IPS DF 19.7 (cell line): Measurements from ENCODE around the gene DTL.

Source experiments
- DNase-seq: peaks from one replicate; pipeline ENCODE4 v3.0.0-alpha.2; 2013; ENCODE audit warnings: low read depth, low spot score

The DTL gene

DNA sequence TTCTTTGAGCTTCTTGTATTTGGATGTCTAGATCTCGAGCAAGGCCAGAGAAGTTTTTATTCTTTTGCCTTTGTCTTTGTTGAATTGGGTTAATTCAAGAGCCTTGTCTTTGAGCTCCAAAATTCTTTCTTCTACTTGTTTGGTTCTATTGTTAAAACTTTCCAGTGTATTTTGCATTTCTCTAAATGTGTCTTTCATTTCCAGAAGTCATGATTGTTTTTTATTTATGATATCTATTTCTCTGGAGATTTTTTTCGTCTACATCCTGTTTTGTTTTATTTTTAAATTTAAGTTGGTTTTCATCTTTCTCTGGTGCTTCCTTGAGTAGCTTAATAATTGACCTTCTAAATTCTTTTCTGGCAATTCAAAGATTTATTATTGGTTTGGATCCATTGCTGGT, 61.8 kb downstream of the DTL start:
- no peak for DNase-seq

DNA sequence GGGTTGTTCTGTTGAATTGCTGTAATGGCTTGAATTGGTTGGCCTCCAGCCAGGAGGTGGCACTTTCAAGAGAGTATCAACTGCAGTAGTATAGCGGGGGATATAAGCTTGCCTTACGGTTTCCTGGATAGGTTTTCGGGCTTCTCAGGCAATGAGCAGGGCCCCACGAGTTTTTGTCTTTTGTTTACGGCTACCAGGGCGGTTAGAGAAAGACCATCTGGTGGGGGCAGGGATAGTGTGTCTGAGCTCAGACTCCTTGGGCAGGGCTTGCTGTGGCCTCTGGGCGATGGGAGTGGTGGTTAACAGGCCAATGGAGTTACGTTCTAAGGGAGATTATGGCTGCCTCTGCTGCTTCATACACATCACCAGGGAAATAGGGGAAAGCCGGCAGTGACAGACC, 62.8 kb downstream of the DTL start:
- DNase-seq = no peak

DNA sequence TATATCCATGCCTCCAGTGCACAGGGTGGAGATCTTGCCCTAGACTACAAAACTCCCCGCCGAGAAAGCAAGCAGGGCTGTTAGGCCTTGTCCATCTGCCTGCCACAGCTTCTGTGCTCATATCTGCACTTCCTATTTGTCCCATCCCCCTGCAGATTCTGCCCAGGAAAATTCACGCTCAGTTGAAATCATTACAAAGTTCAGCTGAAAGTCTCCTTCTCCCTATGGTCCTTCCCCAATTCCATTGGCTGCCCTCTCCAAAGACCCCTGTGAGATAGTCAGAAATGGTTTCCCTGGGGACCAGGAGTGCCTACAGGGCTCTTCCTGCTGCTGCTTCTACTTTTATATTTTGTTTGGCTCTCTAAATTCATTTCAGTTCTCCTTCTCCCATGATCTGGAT, 63.2 kb downstream of the DTL start:
- no peak for DNase-seq

DNA sequence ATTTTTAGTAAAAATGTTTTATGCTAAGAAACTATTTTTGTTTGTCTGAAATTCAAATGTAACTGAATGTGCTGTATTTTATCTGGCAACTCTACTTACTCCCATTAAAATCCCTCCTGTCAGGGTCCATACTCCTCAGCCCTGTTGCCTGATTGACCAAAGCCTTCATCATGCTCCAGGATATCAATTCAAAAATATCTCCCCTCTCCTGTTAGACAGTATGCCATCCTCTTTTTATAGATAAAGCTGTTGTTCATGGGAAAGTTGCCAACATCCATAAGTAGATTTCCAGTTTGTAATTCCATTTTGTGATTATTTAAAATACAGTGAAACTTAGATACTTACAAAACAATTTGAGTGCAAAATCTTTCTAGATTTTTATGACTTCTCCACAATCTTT, 65.7 kb downstream of the DTL start:
- DNase-seq = no peak

DNA sequence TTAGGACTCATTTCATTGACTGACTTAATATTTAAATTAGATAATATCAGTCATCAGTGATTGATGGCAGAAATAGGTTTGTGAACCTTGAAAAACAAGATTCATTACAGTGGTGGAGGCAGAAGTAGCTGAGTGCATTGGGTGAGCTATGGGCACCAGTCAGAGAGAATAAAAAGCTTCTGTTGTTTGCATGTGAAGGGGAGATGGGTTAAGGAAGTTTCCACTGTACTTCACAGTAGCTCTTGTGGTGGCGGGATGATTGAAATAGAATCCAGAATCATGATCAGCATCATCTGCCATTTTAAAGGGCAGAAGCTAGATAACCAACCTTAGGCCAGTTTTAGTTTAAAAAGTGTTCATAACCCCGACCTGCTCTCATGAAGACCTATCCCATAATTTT, 66.2 kb downstream of the DTL start:
- DNase-seq = no peak

DNA sequence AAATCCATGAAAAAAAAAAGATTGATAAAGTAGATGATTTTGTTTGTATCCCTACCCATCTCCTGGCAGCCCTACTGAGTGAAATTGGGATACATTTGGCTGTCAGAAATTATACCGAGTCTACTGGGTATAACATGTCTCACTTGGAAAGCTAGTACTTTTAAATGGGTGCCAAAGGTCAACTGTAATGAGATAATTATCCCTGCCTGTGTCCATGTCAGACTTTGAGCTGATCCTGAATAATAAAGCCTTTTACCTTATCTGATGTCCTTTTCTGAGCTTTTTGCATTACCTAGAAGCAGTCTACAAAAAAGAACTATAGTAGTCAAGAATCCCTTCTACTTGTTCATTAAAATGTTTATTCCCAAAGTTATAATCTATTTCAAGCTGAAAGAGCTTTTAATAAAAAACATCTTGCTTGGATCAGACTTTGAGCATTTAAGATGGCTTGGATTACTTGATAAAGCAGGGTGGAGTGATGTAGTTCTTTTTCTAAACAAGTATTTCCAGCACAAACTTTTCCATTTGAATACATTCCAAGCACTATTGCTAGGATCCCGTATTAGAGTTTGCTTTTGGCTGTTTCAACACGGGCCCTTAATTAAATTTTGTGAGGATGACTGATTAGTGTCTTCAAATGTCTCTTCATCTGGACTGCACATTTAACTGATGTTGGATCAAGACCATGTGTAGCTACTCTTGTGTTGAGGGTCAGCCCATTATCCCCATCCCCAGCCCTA, 69.2 kb downstream of the DTL start:
- no peak for DNase-seq

DNA sequence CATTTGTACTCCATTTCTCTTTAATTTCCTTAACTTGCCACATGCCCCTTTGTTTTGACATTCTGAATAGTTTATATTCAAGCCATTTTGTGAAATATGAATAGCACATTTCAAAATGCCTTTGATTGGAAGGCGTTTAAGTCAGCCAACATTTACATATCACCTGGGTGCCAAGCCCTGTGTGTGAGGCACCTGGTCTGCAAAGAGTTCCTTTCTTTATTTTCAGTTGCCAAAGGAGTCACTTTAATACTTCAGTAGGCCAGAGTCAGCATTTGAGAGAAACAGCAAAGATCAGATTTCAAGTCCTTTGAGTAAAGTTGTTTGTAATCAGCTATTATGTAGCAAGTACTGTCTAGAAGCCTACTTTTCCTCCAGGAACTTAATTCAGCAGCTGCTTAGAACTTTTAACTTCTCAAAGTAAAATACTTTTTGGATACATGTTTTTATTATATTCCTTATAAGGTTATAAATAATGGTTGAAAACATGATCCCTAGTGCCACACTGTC, 70.8 kb downstream of the DTL start:
- DNase-seq = no peak

DNA sequence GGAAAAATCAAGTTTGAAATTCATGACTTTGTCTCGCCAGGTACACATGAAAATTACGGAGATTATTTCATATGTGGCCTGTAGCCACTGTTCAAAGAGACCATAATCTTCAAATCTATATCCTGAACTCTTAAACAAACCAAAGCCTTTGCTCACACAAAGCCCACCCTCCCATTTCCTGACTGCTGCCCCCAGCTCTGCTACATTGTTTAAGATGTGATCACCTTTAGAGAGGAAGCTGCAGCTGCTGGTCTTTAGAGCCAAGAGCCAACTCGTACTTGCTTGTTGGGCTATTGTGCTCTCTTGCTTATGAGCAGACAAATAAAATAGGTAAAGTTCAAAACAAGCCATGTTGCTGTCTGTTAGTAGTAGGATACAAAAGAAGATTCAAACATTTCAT, 71.9 kb downstream of the DTL start:
- no peak for DNase-seq

DNA sequence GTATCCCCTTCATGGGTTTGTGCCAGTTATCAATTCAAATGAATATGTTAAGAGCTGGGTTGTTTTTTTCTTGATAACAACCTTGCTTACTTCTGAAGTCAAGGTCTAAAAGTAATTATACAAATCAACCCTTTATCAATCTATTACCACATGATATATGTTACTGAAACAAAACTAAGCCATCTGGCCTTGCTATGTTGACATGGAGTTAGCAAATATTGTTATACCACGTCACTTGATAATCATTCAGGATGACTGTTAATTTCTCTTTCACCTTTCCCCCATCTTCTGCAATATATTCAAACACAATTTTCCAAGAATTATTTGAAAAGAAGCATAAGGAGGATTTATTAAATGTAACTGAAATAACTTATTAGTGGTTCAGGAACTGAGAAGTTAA, 72.6 kb downstream of the DTL start:
- DNase-seq = no peak

DNA sequence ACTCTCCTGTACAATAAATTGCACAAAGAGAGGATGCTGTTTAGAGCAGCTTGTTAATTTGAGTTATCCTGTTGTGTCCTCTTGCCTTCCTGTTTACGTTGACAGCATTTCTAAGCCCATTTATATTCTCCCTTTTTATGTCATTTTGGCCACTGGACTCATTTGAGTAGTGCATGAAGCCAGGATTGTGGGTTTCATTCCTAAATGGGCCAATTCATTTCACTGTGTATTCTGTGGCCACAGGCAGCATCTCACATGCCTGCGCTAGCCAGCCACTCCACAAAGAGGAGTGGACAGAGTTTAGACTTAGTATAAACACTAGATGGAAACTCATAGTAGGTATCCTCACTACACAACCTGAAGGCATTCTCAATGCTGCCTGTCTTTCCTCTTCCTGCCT, 73.4 kb downstream of the DTL start:
- DNase-seq = no peak

DNA sequence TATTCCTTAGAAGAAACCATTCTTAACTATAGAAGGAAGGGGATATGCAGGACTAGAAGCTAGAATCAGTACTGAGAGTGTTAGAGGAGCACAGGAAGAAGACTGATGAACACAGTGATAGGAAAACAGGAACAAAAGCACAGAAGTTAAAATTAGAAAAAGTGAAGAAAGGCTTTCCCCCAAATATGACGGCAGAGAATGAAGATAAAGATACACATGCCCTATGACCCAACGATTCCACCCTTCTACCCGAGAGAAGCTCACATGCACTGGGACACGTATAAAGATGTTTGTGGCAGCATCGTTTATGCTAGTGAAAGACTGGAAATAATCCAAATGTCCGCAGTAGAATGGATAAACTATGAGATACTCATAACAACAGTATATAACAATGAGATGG, 74.2 kb downstream of the DTL start:
- no peak for DNase-seq

DNA sequence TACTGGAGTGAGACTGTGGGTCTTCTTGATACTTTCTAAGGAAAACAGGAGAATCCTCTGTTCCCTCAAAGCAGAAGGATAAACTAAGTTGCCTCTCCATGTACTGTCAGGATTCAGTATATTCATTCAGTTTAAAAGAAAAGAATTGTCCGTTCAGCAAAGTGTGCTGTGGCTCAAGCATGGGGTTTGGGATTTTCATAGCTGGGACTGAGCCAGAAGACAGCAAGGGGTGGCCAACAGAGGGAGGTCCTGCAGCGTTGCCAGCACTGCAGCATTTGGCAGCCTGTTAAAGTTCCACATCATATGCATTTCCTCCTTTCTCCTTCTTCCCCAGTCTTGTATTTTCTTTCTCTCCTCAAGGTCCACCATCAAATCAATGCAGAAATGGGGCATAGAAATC, 75.1 kb downstream of the DTL start:
- no peak for DNase-seq

DNA sequence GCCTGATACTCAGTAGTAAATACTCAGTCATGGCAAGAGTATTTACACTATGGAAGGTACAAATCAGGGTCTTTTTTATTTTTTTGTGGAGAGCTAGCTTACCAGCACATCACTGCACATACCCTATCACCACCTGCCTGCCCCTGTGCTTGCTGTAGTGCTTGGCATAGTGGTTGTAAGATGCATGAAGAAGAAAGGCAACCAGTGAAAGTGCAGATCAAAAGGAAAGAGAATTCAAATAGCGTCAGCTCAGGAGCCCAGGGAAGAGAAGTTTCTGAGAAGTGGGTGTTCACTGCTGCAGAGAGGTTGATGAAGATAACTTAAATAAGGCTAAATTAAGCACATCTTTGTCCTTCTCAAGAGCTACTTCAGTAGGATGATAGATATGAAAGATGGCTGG, 76.0 kb downstream of the DTL start:
- DNase-seq = no peak

DNA sequence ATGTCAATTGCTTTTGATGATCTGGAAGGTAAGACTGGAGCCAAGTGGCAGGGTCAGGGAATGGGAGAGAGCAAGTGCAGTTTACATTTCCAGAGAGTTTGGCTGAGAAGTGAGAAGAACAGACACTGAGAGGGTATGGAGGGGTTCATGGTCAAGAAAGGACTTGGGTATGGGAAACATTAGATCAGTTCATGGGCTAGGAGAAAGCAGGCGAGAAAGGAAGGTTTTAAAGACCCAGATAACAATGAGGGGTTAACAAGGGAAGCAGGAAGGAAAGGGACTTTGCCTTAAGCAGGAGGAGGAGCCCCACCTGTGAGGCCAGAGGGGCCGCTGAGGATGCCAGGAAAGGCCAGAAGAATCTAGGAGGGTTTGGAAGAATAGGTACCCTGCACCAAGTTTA, 78.2 kb downstream of the DTL start:
- no peak for DNase-seq

DNA sequence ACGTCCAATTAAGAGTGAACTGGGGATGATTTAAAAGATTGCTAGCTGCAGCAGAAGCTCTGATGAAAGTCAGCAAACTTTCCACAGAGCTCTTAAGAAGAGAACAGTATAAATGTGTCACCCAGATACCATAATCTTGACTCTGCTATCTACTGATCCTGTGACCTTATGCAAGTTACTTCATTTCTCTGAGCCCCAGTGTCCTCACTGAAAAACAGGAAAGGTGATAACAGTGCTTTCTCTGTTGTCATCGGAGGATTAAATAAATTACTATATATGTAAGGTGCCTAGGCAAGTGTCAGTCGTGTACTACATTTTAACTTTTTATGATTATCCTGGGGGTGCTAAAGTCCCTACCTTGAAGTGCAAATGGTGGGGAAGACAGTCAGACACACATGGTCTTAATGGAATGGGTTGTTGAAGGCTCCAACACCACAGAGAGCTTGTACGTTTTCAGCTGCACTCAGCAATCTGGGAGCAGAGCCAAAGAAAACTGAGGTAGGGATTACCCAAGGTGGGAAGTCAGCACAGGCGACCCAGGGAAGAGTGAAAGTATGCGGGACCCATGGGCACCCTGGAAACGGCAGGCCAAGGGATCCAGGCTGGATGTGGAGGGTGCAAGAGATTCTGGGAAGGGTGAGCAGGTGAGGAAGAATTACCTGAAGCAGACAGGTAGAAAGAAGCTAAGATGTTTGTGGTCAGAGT, 82.8 kb downstream of the DTL start:
- no peak for DNase-seq

DNA sequence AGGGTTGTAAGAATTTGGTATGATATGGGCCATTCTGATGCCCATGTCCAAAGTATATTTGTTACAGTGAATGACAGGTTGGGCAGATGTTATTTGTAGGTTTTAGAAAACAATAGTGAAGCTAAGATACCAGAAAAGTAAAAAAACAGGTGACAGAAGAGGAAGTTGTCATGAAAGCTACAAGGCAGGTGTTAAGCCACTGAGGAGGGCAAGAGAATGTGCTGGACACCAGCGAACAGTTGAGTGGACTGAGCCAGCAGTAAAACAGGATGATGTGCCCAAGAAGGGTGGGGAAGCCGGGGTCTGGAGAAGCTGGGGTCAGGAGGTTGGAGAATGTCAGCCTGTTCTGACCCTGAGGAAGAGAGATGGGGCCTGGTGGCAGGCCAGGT, 83.3 kb downstream of the DTL start:
- DNase-seq = no peak

DNA sequence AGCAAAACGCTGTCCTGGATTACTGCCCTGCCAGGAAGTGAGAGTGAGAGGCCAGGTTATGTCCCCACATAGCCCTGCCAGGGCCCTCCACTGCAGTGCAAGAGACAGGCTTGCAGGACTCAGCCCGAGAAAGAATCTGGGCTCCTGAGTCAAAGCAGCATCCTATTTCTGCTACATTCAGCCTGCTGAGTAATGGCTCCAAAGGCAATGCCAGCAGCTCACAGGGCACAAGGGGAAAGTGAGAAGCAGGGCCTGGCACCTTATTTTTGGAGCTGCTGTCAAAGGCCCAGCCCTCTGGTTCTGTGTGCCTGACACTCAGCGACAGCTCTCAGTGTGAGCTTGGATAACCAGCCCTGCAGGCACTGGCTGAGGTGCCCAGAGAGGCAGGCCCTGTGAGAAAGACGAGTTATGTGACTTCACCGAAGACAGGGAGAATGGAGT, 83.9 kb downstream of the DTL start:
- DNase-seq = no peak

DNA sequence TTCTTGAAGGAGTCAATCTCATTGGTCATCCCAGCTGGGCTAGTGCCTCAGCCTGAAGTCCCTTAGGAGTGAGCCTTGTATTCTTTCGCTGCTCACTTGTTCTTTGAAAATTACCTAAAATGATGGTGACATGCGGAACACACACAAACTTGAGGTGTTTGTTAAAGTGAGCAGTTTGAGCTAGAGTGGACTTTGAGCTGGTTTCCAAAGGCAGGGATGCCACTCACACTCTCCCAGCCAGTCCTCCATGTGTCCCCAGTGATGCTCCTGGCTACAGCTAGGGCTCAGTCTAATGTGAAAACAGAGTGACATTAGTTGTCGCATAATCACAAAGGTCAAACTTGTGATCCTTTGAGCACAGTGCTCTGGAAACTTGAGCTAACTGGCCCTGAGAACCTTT, 84.3 kb downstream of the DTL start:
- DNase-seq = no peak

DNA sequence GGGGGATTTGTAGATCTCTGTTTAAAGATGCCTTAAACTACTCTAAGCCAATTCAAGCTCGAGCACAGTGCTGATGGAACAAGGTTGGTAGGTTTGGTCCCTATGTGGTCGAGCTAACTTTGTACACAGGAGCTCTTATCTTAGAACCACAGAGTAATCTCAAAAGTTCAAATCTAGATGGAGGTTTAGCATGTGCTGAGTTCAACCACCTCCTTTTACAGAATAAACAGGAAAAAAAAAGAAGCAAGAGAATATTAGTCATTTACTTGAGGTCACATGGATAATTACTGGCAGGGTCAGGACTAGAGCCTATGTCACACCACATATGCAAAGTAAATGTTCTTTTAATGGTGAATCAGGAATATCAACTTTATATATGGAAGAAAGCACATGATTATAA, 86.2 kb downstream of the DTL start:
- no peak for DNase-seq

DNA sequence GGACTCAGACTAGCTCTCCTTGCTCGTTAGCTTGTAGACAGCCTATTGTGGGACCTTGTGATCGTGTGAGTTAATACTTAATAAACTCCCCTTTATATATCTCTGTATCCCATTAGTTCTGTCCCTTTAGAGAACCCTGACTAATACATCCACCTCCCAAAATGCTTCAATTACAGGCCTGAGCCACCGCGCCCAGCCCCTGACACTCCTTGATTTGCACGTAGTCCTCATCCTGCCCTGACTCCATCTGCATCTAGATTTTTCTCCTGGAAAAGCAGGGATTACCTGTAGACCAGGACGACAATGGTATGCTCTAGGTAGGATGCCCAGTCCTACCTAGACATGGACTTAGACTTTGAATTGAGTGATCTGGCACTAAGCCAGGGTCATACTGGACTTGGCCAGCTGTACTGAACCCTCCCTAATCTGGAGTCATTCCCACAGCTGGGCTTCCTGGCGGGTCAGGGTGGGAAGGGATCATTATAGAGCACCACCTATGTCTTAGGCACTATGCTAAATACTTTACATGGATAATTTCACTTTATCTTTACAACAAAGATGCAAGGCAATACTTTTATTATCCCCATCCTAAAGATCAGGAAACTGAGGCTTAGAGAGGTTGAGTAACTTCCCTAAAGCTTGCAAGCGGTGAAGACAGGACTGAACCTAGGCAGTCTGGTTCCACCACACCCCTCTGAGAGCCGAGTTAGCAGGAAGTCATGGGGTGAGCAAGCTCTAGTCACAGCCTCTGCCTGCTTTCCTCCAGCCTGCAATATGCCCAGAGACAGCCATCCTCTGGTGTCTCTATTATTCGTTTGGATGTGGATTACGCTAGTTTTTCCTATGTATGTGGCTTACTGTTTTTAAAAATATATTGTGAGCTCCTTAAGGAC, 89.4 kb downstream of the DTL start:
- DNase-seq = no peak

DNA sequence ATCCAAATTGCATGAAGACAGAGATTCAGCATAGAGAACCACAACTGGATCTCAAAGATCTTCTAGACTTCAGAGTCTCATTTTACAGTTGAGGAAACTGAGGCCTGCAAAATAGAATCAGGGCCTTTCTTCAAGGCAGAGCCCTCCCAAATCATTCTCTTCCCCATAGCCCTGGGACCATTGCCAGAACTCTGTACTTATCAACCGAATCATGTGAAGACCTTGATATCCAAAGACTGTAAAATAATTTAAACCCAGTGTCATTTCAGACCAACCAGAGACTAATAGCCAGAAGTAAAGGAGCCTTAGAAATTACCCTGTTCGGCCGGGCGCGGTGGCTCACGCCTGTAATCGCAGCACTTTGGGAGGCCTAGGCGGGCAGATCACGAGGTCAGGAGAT, 90.1 kb downstream of the DTL start:
- DNase-seq = no peak

DNA sequence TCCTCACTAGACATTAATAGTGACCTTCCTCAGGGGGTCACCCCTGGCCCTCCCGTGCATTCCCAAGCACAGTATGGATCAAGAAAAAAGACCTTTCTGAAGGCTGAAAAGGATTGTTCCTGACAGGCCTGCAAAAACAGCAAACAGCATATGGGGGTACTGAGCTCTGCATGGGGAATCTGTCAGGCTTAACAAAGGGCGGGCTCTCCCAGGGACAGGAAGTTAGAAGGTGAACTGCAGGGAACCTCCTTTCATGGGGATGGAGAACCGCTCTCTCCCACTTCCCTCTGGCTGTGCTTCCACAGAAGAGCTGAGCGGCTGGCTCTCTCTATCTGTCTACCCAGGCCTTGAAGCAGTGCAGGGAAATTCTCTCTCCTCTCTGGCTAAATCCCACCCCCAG, 91.7 kb downstream of the DTL start:
- peak; percentile 68 for DNase-seq
